ENCODE data around the gene SLC38A3. TPM values are rescaled to one million over a fixed set of nuclear protein-coding genes. Genes with fewer than 3 reads are reported as not detected.

The SLC38A3 gene
- total and polyA plus RNA-seq, 2 experiments from 2014 or later = 0.36 TPM; not detected in 1

GRCh38 chr3:50268276-50268675 is 63.2 kb downstream of the SLC38A3 start:
- peaks cover 43% of the 10 kb centered on the region for H3K4me1 ChIP-seq (ENCODE audit: insufficient read depth)
- no peak overlapping the region for H3K4me3 ChIP-seq
- no peak overlapping the region for H3K4me2 ChIP-seq (ENCODE audit: unreplicated experiment)
- no peak overlapping the region for H2AFZ ChIP-seq
- TF ChIP-seq EZH2 (IDR thresholded peaks at IDR 0.05; ENCODE audit: insufficient read depth, poor library complexity, severe bottlenecking) (no peak), EZH2phosphoT487 (IDR thresholded peaks at IDR 0.05; ENCODE audit: insufficient read depth, low read depth) (no peak)
- no peak for DNase-seq
- H4K20me1 ChIP-seq (ENCODE audit: insufficient read depth) = no peaks in the 10 kb centered on the region
- H3K9me2 ChIP-seq (ENCODE audit: insufficient read depth) = no peaks in the 10 kb centered on the region
- no peaks in the 10 kb centered on the region for H3K9me3 ChIP-seq (ENCODE audit: low read depth)
- H3K79me2 ChIP-seq (ENCODE audit: insufficient read depth) = no peaks in the 10 kb centered on the region
- WGBS, 2 experiments (ENCODE audit: low coverage in 1 of 2, low lambda C conversion rate in 2 of 2, missing lambda C conversion rate in 2 of 2) = 19 to 25% methylated on average over 3 of the region's 3 CpGs
- H3K36me3 ChIP-seq (ENCODE audit: low read depth) = no peaks in the 10 kb centered on the region
- H3F3A ChIP-seq (ENCODE audit: insufficient read depth) = peaks cover 13% of the 10 kb centered on the region; the same call in 1 of the 2 replicates
- in situ Hi-C loops (cut with MboI) = no loop called here
- no peaks in the 10 kb centered on the region for H3K27me3 ChIP-seq (replicated peaks; ENCODE audit: insufficient read depth)
- peak overlapping the region; percentile 35; the same call in 1 of the 2 replicates for H3K27ac ChIP-seq
- H3K9ac ChIP-seq = 0 out of 2 replicates have a peak overlapping the region, but pooled peaks have one; percentile 36

- Histone ChIP-seq H3K27me3 (replicated peaks; ENCODE audit: insufficient read depth) (no peaks in the 10 kb centered on the region), H3K4me2 (ENCODE audit: unreplicated experiment) (peak within 1 kb of the TSS; percentile 58), H3K4me3 (peak within 1 kb of the TSS; percentile 43; the same call in 1 of the 2 replicates), H3K79me2 (ENCODE audit: insufficient read depth) (no peaks in the 10 kb centered on the region), H3K9me3 (ENCODE audit: low read depth) (no peaks in the 10 kb centered on the region), H3K27ac (peak within 1 kb of the TSS; percentile 35; the same call in 1 of the 2 replicates), H3F3A (ENCODE audit: insufficient read depth) (peaks cover 13% of the 10 kb centered on the region; the same call in 1 of the 2 replicates), H3K9ac (peak within 1 kb of the TSS; percentile 36; the same call in 1 of the 2 replicates), H3K36me3 (ENCODE audit: low read depth) (no peaks in the 10 kb centered on the region), H3K9me2 (ENCODE audit: insufficient read depth) (no peaks in the 10 kb centered on the region), H4K20me1 (ENCODE audit: insufficient read depth) (no peaks in the 10 kb centered on the region), H3K4me1 (ENCODE audit: insufficient read depth) (peaks cover 42% of the 10 kb centered on the region), H2AFZ (no peak within 1 kb of the TSS)
- in situ Hi-C loops (cut with MboI) = no loop called here
- WGBS, 2 experiments (ENCODE audit: low coverage in 1 of 2, low lambda C conversion rate in 2 of 2, missing lambda C conversion rate in 2 of 2) = 8 to 9% methylated on average over 18 to 21 of the region's 21 CpGs
- peak; percentile 74 for DNase-seq
- no peak for TF ChIP-seq EZH2 (IDR thresholded peaks at IDR 0.05; ENCODE audit: insufficient read depth, poor library complexity, severe bottlenecking)
- no peak for TF ChIP-seq EZH2phosphoT487 (IDR thresholded peaks at IDR 0.05; ENCODE audit: insufficient read depth, low read depth)
Observed at GRCh38 chr3:50268703-50269451, 63.8 kb downstream of the SLC38A3 start, which contains the start of gene SEMA3B. Gene SEMA3B (plus strand): TSS chr3:50269147. CDS start chr3:50269241, 94 bp downstream.

DNA sequence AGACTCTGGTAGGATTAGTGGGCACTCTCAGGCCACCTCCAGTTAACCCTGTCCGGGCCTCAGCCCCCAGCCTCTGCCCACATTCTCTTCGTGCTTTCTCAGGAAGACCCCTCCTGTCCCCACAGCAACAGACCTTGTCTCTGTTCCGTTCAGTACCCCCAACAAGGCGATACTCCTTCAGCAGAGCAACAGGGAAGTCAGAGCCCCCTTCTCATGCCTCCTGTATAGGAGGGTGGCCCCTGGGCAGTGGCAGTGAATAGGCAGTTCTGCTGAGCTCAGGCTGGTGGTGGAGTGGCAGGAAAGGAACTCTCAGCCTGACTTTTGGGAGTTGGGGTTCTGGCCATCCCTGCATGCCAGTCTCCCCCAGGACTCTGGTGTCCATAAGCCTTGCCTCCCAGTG is 64.4 kb downstream of the SLC38A3 start:
- no peak for DNase-seq
- Histone ChIP-seq H3K9me2 (ENCODE audit: insufficient read depth) (no peaks in the 10 kb centered on the region), H3K27ac (no peak overlapping the region; the same call in 1 of the 2 replicates), H3K36me3 (ENCODE audit: low read depth) (no peaks in the 10 kb centered on the region), H3K4me1 (ENCODE audit: insufficient read depth) (peaks cover 36% of the 10 kb centered on the region), H3F3A (ENCODE audit: insufficient read depth) (peaks cover 13% of the 10 kb centered on the region; the same call in 1 of the 2 replicates), H3K9me3 (ENCODE audit: low read depth) (no peaks in the 10 kb centered on the region), H4K20me1 (ENCODE audit: insufficient read depth) (no peaks in the 10 kb centered on the region), H3K79me2 (ENCODE audit: insufficient read depth) (no peaks in the 10 kb centered on the region), H3K4me2 (ENCODE audit: unreplicated experiment) (peak overlapping the region; percentile 58), H3K27me3 (replicated peaks; ENCODE audit: insufficient read depth) (no peaks in the 10 kb centered on the region), H3K4me3 (peak overlapping the region; percentile 43; the same call in 1 of the 2 replicates), H3K9ac (peak overlapping the region; percentile 36; the same call in 1 of the 2 replicates), H2AFZ (no peak overlapping the region)
- TF ChIP-seq EZH2 (IDR thresholded peaks at IDR 0.05; ENCODE audit: insufficient read depth, poor library complexity, severe bottlenecking) (no peak), EZH2phosphoT487 (IDR thresholded peaks at IDR 0.05; ENCODE audit: insufficient read depth, low read depth) (no peak)
- in situ Hi-C loops (cut with MboI) = no loop called here
- 44 to 51% methylated on average over 4 of the region's 4 CpGs for WGBS, 2 experiments (ENCODE audit: low coverage in 1 of 2, low lambda C conversion rate in 2 of 2, missing lambda C conversion rate in 2 of 2)

DNA sequence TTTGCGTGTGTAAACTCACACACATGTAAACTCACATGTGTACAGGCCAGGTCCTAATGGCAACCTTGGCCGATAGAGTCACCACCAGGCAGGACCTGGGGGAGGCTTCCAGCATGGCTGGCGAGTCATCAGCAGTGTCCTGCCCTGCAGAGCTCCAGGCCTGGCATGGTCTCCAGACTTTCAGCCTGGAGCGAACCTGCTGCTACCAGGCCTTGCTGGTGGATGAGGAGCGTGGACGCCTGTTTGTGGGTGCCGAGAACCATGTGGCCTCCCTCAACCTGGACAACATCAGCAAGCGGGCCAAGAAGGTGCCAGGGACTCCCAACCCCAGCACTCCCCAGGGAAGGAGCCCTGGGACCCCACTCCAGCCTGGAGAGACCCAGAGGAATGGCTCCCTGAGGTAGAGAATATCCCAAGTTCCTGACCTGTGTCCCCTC is 64.9 kb downstream of the SLC38A3 start:
- Histone ChIP-seq H3K9ac (peak overlapping the region; percentile 43; the same call in 1 of the 2 replicates), H3K27me3 (replicated peaks; ENCODE audit: insufficient read depth) (no peaks in the 10 kb centered on the region), H3K4me3 (no peak overlapping the region), H3K9me3 (ENCODE audit: low read depth) (no peaks in the 10 kb centered on the region), H4K20me1 (ENCODE audit: insufficient read depth) (no peaks in the 10 kb centered on the region), H3K36me3 (ENCODE audit: low read depth) (no peaks in the 10 kb centered on the region), H3K4me2 (ENCODE audit: unreplicated experiment) (peak overlapping the region; percentile 58), H3K9me2 (ENCODE audit: insufficient read depth) (no peaks in the 10 kb centered on the region), H3K79me2 (ENCODE audit: insufficient read depth) (no peaks in the 10 kb centered on the region), H3K27ac (no peak overlapping the region), H3F3A (ENCODE audit: insufficient read depth) (peaks cover 13% of the 10 kb centered on the region; the same call in 1 of the 2 replicates), H2AFZ (no peak overlapping the region), H3K4me1 (ENCODE audit: insufficient read depth) (peaks cover 31% of the 10 kb centered on the region)
- no peak for TF ChIP-seq EZH2phosphoT487 (IDR thresholded peaks at IDR 0.05; ENCODE audit: insufficient read depth, low read depth)
- TF ChIP-seq EZH2 (IDR thresholded peaks at IDR 0.05; ENCODE audit: insufficient read depth, poor library complexity, severe bottlenecking) = no peak
- peak; percentile 90 for DNase-seq
- in situ Hi-C loops (cut with MboI) = loop anchor here (5.0 kb wide), 1 partner anchor 73 kb away; no protein-coding TSS in a partner anchor
- WGBS, 2 experiments (ENCODE audit: low coverage in 1 of 2, low lambda C conversion rate in 2 of 2, missing lambda C conversion rate in 2 of 2) = 60 to 65% methylated on average over 8 of the region's 8 CpGs

All from GM23248 (cell line).